ENCODE results near the gene GPC1. TPM values are rescaled to one million over a fixed set of nuclear protein-coding genes. Genes with fewer than 3 reads are reported as not detected.

Gene GPC1
- total RNA-seq, 1 donor from 2014 or later = 123 TPM

DNA sequence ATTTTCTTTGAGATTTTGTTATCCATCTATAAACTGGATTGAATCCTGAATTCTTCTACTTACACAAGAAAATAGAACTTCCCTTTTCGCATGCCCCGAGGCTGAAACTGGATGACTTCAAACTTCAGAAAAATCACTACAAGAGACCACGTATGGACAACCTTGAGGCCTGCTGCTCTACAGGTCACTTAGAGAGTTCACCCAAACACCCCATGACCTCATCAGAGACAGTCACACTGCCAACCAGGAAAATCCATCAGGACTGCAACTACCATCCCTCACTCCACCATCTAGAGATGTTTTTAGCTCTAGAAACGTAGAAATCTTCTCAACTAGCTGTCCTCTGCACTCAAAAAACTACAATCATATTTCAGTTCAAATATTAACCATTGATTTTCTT is 18.6 kb upstream of the GPC1 start:
- H3K4me3 ChIP-seq = no peak overlapping the region
- TF ChIP-seq, protein P1, sequence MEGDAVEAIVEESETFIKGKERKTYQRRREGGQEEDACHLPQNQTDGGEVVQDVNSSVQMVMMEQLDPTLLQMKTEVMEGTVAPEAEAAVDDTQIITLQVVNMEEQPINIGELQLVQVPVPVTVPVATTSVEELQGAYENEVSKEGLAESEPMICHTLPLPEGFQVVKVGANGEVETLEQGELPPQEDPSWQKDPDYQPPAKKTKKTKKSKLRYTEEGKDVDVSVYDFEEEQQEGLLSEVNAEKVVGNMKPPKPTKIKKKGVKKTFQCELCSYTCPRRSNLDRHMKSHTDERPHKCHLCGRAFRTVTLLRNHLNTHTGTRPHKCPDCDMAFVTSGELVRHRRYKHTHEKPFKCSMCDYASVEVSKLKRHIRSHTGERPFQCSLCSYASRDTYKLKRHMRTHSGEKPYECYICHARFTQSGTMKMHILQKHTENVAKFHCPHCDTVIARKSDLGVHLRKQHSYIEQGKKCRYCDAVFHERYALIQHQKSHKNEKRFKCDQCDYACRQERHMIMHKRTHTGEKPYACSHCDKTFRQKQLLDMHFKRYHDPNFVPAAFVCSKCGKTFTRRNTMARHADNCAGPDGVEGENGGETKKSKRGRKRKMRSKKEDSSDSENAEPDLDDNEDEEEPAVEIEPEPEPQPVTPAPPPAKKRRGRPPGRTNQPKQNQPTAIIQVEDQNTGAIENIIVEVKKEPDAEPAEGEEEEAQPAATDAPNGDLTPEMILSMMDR (IDR thresholded peaks at IDR 0.05) = no peak
- H3K4me1 ChIP-seq = no peaks in the 10 kb centered on the region
- DNase-seq (ENCODE audit: low spot score in 2 of 2) = peak in 1 of 2 donors; percentile 19
- no peaks in the 10 kb centered on the region for H3K36me3 ChIP-seq
- intact Hi-C loops (cut with DNase I) = no loop called here
- H3K27me3 ChIP-seq = no peaks in the 10 kb centered on the region
- peaks cover 0 to 4% of the 10 kb centered on the region in 2 donors for H3K9me3 ChIP-seq
- H3K27ac ChIP-seq = no peak overlapping the region

DNA sequence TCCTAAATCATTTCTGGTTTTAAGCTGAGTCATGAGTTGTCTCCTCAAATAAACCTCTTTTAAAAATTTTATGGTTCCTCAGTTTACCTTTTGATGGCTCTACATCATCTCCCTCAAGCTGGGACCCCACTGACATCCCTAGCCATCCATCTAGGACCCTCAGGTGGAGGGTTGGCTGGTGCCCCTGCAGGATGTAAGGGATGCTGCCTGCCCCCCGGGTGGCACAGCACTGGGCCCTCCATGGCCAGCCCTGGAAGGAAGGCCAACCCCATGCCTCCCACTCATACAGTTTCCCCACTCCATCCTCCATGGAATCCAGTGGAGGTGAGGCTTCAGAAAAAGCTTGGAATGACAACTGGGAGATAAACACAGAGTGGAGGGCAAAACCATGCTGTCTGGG is 17.2 kb upstream of the GPC1 start:
- DNase-seq (ENCODE audit: low spot score in 2 of 2) = peak in 1 of 2 donors; percentile 30
- no peaks in the 10 kb centered on the region for H3K36me3 ChIP-seq
- H3K27me3 ChIP-seq = no peaks in the 10 kb centered on the region
- no peak overlapping the region for H3K27ac ChIP-seq
- no peaks in the 10 kb centered on the region for H3K4me1 ChIP-seq
- intact Hi-C loops (cut with DNase I) = no loop called here
- H3K4me3 ChIP-seq = no peak overlapping the region
- peaks cover 0 to 13% of the 10 kb centered on the region in 2 donors for H3K9me3 ChIP-seq
- TF ChIP-seq, protein P1 (IDR thresholded peaks at IDR 0.05) = no peak

DNA sequence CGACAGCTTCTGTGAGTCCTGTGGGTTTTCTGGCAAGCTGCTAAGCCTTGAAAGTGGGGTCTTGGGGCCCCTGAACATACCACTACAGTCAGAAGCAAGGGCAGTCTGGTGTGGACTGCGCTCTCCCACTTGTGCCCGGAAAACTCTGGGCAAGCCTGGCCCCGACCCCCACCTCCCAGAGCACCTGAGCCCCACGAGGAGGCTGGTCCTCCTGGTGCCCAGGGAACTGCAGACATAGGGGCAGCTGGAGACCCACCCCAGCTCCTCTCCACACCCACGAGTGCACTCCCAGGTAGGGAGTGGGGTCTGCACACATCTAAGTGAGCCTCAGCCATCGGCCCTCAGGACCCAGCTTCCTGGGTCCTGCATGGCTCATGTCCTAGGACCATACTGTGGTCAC is 16.2 kb upstream of the GPC1 start:
- peaks cover 0 to 13% of the 10 kb centered on the region in 2 donors for H3K9me3 ChIP-seq
- H3K4me1 ChIP-seq = no peaks in the 10 kb centered on the region
- intact Hi-C loops (cut with DNase I) = no loop called here
- no peaks in the 10 kb centered on the region for H3K36me3 ChIP-seq
- H3K27ac ChIP-seq = no peak overlapping the region
- DNase-seq (ENCODE audit: low spot score in 2 of 2) = no peak
- H3K4me3 ChIP-seq = no peak overlapping the region
- no peaks in the 10 kb centered on the region for H3K27me3 ChIP-seq
- TF ChIP-seq, protein P1 (IDR thresholded peaks at IDR 0.05) = no peak

DNA sequence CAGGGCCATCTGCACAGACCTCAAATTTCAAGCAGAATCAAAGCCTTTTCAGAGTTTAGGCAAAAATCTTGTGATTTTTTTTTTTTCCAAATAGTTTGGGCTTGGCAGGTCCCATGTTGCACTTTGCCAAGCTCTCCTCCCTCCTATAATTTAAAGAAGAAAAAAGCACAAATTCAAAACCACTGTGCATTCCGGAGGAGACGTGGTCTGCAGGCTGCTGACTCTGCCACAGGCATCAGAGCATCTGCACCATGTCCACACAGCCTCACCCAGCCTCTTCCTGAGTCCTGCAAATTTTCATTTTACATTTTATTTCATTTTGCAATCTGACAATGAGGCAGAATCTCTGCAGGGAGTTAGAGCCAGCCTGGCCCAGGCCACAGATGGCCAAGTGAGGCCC is 15.7 kb upstream of the GPC1 start:
- intact Hi-C loops (cut with DNase I) = no loop called here
- Histone ChIP-seq H3K27me3 (no peaks in the 10 kb centered on the region), H3K4me3 (no peak overlapping the region), H3K36me3 (no peaks in the 10 kb centered on the region), H3K4me1 (no peaks in the 10 kb centered on the region), H3K9me3 (peaks cover 0 to 13% of the 10 kb centered on the region in 2 donors), H3K27ac (no peak overlapping the region)
- TF ChIP-seq, protein P1 (IDR thresholded peaks at IDR 0.05) = no peak
- DNase-seq (ENCODE audit: low spot score in 2 of 2) = peak in 1 of 2 donors; percentile 5

DNA sequence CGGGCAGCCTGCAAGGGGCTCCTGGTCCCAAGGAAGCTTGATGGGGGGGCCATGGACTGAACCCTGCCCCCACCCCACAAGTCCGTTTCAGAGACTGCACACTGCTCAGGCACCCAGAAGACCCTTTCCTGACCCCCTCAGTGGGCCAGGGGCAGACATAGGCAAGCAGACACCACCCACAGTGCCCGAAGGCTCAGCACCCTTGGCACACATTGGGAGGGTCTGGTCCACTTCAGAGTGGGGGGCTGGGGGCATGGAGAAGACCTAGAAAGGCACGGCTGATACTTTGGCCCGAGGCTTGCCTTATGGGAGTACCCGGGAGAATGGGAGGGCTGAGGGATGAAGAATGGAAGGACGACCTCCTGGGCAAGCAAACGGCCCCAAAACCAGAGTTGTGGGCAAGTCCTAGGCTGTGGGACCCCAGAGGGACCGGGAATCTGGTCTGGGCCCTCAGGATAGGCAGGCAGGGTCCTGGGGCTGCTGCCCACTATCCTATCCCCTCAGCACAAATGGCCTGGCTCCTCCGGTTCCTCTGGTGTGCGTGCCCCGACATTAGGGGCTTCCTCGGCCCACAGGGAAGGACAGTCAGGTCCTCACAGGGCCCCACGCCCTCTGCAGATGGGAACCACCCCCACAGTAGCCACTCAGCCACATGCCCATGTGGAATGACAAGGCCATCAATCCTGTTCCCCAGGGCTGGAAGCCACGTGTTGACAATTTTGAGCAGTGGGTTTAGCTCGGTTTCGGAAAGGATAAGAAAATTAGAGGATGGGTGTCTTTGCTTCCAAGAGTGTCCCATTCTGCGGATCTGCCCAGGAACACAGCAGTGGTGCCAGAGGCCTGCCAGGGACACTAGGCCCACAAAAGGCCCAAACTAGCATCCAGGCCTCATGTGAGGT is 15.0 kb upstream of the GPC1 start:
- Histone ChIP-seq H3K36me3 (no peaks in the 10 kb centered on the region), H3K27ac (no peak overlapping the region), H3K9me3 (peaks cover 0 to 13% of the 10 kb centered on the region in 2 donors), H3K4me1 (no peaks in the 10 kb centered on the region), H3K4me3 (no peak overlapping the region), H3K27me3 (no peaks in the 10 kb centered on the region)
- intact Hi-C loops (cut with DNase I) = no loop called here
- TF ChIP-seq, protein P1 (IDR thresholded peaks at IDR 0.05) = no peak
- peak in 1 of 2 donors; percentile 45 for DNase-seq (ENCODE audit: low spot score in 2 of 2)
